HL-60 (cell line): Measurements from ENCODE around the gene LLPH.

Experiments used
- DNase-seq, 2 experiments: peaks; one replicate each; pipeline ENCODE4 v3.0.0-alpha.2; 2010 to 2020; ENCODE audit warnings: low read depth in 1 of 2, low spot score in 1 of 2
- H3K27ac ChIP-seq: fragments of 250-450 bp; sonication (Bioruptor Pico); replicated peaks from 2 replicates; pipeline ENCODE4 v1.5.1; 2020; ENCODE audit warnings: mild to moderate bottlenecking, moderate library complexity
- H3K27me3 ChIP-seq: fragments of 250-450 bp; sonication (Bioruptor Pico); 2 replicates; pipeline ENCODE4 v1.5.1; 2021; ENCODE audit warnings: mild to moderate bottlenecking, moderate library complexity; ENCODE audit not compliant: insufficient read depth, poor library complexity, severe bottlenecking
- H3K4me3 ChIP-seq: replicated peaks from 2 replicates; pipeline ENCODE4 v1.5.1; 2011; ENCODE audit warnings: mild to moderate bottlenecking, control low read depth, low read length; ENCODE audit not compliant: insufficient read depth
- CTCF ChIP-seq: IDR thresholded peaks from one replicate; pipeline ENCODE4 v1.5.1; 2011; ENCODE audit warnings: low read length, control low read depth, inconsistent platforms; ENCODE audit not compliant: insufficient read depth
- GABPA ChIP-seq: IDR thresholded peaks from 2 replicates; pipeline ENCODE4 v1.6.1; 2012; ENCODE audit warnings: low read depth
- POLR2AphosphoS5 ChIP-seq: IDR thresholded peaks from 2 replicates; pipeline ENCODE4 v1.6.1; 2012; ENCODE audit warnings: low read depth
- REST ChIP-seq: IDR thresholded peaks from 2 replicates; pipeline ENCODE4 v1.6.1; 2012; ENCODE audit warnings: low read depth; ENCODE audit not compliant: insufficient replicate concordance
- SPI1 ChIP-seq: IDR thresholded peaks from 2 replicates; pipeline ENCODE4 v1.6.1; 2012; ENCODE audit warnings: low read depth, mild to moderate bottlenecking, borderline replicate concordance

The LLPH gene

GRCh38 chr12:66132408-66132807 is 1.9 kb upstream of the LLPH start:
- no peak for TF ChIP-seq REST
- no peak for TF ChIP-seq GABPA
- no peak for TF ChIP-seq POLR2AphosphoS5
- TF ChIP-seq CTCF: no peak
- TF ChIP-seq SPI1: no peak
- DNase-seq: no peak

GRCh38 chr12:66131067-66131688 is 628 bp upstream of the LLPH start:
- DNase-seq: no peak
- TF ChIP-seq REST (no peak), GABPA (no peak), SPI1 (no peak), CTCF (no peak), POLR2AphosphoS5 (no peak)
- H3K27ac ChIP-seq: peak overlapping the region; percentile 87
- H3K4me3 ChIP-seq: peak overlapping the region; percentile 86
- no peaks in the 10 kb centered on the region for H3K27me3 ChIP-seq

More at GRCh38 chr12:66132408-66132807, 1.9 kb upstream of the LLPH start:
- no peak overlapping the region for H3K4me3 ChIP-seq
- peak overlapping the region; percentile 87; the same call in 1 of the 2 replicates for H3K27ac ChIP-seq
- H3K27me3 ChIP-seq: no peaks in the 10 kb centered on the region

GRCh38 chr12:66129934-66130266 is 650 bp downstream of the LLPH start:
- TF ChIP-seq GABPA (no peak), CTCF (no peak), REST (no peak)
- Histone ChIP-seq H3K27ac (peak overlapping the region; percentile 87), H3K4me3 (peak overlapping the region; percentile 86), H3K27me3 (no peaks in the 10 kb centered on the region)
- DNase-seq: no peak
